ENCODE results near the gene FLCN. TPM values are rescaled to one million over a fixed set of nuclear protein-coding genes. Genes with fewer than 3 reads are reported as not detected.

Gene FLCN
- total and polyA plus RNA-seq, 2 donors (not counting 3 experiments of a cell fraction or from before 2014, with no cell fraction given), result 38.8 to 68.9 TPM

DNA sequence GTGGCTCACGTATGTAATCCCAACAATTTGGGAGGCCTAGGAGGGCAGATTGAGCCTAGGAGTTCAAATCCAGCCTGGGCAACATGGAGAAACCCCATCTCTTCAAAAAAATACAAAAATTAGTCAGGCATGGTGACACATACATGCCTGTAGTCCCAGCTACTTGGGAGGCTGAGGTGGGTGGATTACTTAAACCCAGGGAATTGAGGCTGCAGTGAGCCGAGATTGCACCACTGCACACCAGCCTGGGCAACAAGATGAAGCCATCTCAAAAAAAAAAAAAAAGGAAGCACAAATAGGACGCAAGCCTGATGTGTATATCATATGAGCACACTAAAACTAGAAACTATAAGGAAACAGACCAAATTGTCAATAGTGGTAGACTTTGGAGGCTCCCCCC is 17.1 kb upstream of the FLCN start:
- no peaks in the 10 kb centered on the region for H4K20me1 ChIP-seq (replicated peaks; ENCODE audit: control insufficient read depth, extremely low read depth, insufficient read depth, low read length)
- H2AFZ ChIP-seq (ENCODE audit: low read depth, low read length), result no peak overlapping the region
- H3K27ac ChIP-seq (ENCODE audit: insufficient read depth, low read depth, low read length), result no peak overlapping the region
- H3K9me3 ChIP-seq (replicated peaks; ENCODE audit: control insufficient read depth, insufficient read depth, low read length), result no peaks in the 10 kb centered on the region
- H3K4me3 ChIP-seq (replicated peaks in 1 of 3; ENCODE audit: insufficient read depth in 1 of 3, low read depth in 1 of 3, low read length in 3 of 3), result no peak overlapping the region
- H3K27me3 ChIP-seq (ENCODE audit: control insufficient read depth in 2 of 2, insufficient read depth in 2 of 2, low read length in 2 of 2), result no peaks in the 10 kb centered on the region
- ChIA-PET POLR2A (no interaction called here), CTCF (no interaction called here)
- no TSS peak for BruUV-seq (replicated peaks)
- no peaks in the 10 kb centered on the region for H3K4me1 ChIP-seq (ENCODE audit: control insufficient read depth, extremely low read depth, insufficient read depth, low read length)
- peaks cover 14 to 21% of the 10 kb centered on the region in 2 experiments for H3K36me3 ChIP-seq (ENCODE audit: control insufficient read depth in 2 of 2, extremely low read depth in 1 of 2, insufficient read depth in 2 of 2, low read length in 2 of 2)
- no peak overlapping the region for H3K9ac ChIP-seq (replicated peaks; ENCODE audit: extremely low read depth, insufficient read depth, low read length)
- H3K4me2 ChIP-seq (ENCODE audit: insufficient read depth, low read length), result no peak overlapping the region
- dilution Hi-C loops (cut with MboI; ENCODE audit: extremely low pct_ligation_motif_present, low sequenced_read_pairs) (no loop called here), intact Hi-C loops (cut with micrococcal nuclease) (no loop called here)
- no peaks in the 10 kb centered on the region for H3K9me1 ChIP-seq (replicated peaks; ENCODE audit: control insufficient read depth, extremely low read depth, insufficient read depth, low read length)
- no peaks in the 10 kb centered on the region for H3K79me2 ChIP-seq (ENCODE audit: control insufficient read depth, insufficient read depth, low read length)
- TF ChIP-seq MYC (IDR thresholded peaks at IDR 0.05; ENCODE audit: low read depth, low read length) (no peak), EZH2 (IDR thresholded peaks at IDR 0.05; ENCODE audit: borderline replicate concordance, low read depth, low read length, severe bottlenecking) (no peak), GATA2 (IDR thresholded peaks at IDR 0.05; ENCODE audit: insufficient read depth, insufficient read length, low read depth, low read length) (no peak), POLR2AphosphoS5 (IDR thresholded peaks at IDR 0.05; ENCODE audit: insufficient read depth, low read depth, low read length) (no peak)
- DNase-seq (ENCODE audit: low read depth, low spot score) (no peak), FAIRE-seq (no peak)

DNA sequence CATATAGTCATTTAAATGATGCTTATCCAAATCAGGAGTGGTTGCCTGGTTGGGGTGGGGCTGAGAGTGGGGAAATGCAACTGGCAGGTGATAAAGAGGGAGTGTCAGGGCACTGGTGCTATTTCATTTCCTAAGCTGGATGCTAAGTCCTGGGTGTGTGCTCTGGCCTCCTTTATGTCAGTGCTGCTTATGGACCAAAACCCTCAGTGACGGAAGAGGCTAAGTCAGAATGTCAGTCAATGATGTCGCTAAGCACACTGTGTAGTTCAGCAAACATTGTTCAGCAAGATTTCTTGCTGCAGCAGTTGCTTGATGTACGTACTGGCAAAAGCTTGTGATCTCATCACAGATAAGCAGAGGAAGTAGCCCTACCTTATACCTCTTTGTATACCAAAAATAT is 16.4 kb upstream of the FLCN start:
- Histone ChIP-seq H3K4me3 (replicated peaks in 1 of 3; ENCODE audit: insufficient read depth in 1 of 3, low read depth in 1 of 3, low read length in 3 of 3) (no peak overlapping the region), H3K9me1 (replicated peaks; ENCODE audit: control insufficient read depth, extremely low read depth, insufficient read depth, low read length) (no peaks in the 10 kb centered on the region), H3K4me2 (ENCODE audit: insufficient read depth, low read length) (no peak overlapping the region), H3K36me3 (ENCODE audit: control insufficient read depth in 2 of 2, extremely low read depth in 1 of 2, insufficient read depth in 2 of 2, low read length in 2 of 2) (peaks cover 12 to 21% of the 10 kb centered on the region in 2 experiments), H3K27ac (ENCODE audit: insufficient read depth, low read depth, low read length) (no peak overlapping the region), H3K4me1 (ENCODE audit: control insufficient read depth, extremely low read depth, insufficient read depth, low read length) (no peaks in the 10 kb centered on the region), H3K79me2 (ENCODE audit: control insufficient read depth, insufficient read depth, low read length) (no peaks in the 10 kb centered on the region), H3K27me3 (ENCODE audit: control insufficient read depth in 2 of 2, insufficient read depth in 2 of 2, low read length in 2 of 2) (no peaks in the 10 kb centered on the region), H3K9me3 (replicated peaks; ENCODE audit: control insufficient read depth, insufficient read depth, low read length) (no peaks in the 10 kb centered on the region), H2AFZ (ENCODE audit: low read depth, low read length) (no peak overlapping the region), H3K9ac (replicated peaks; ENCODE audit: extremely low read depth, insufficient read depth, low read length) (no peak overlapping the region), H4K20me1 (replicated peaks; ENCODE audit: control insufficient read depth, extremely low read depth, insufficient read depth, low read length) (no peaks in the 10 kb centered on the region)
- CTCF ChIA-PET, result interaction anchor here (1.0 kb wide), 1 partner anchor 9 kb away, joined by 3 read pairs; no protein-coding TSS in a partner anchor
- intact Hi-C loops (cut with micrococcal nuclease) (no loop called here), dilution Hi-C loops (cut with MboI; ENCODE audit: extremely low pct_ligation_motif_present, low sequenced_read_pairs) (no loop called here)
- no TSS peak for BruUV-seq (replicated peaks)
- FAIRE-seq, result no peak
- POLR2A ChIA-PET, result no interaction called here
- DNase-seq (ENCODE audit: low read depth, low spot score), result no peak
- no peak for TF ChIP-seq EZH2 (IDR thresholded peaks at IDR 0.05; ENCODE audit: borderline replicate concordance, low read depth, low read length, severe bottlenecking)
- no peak for TF ChIP-seq FOS (IDR thresholded peaks at IDR 0.05; ENCODE audit: borderline replicate concordance, insufficient read depth, low read length)
- TF ChIP-seq, protein P1, sequence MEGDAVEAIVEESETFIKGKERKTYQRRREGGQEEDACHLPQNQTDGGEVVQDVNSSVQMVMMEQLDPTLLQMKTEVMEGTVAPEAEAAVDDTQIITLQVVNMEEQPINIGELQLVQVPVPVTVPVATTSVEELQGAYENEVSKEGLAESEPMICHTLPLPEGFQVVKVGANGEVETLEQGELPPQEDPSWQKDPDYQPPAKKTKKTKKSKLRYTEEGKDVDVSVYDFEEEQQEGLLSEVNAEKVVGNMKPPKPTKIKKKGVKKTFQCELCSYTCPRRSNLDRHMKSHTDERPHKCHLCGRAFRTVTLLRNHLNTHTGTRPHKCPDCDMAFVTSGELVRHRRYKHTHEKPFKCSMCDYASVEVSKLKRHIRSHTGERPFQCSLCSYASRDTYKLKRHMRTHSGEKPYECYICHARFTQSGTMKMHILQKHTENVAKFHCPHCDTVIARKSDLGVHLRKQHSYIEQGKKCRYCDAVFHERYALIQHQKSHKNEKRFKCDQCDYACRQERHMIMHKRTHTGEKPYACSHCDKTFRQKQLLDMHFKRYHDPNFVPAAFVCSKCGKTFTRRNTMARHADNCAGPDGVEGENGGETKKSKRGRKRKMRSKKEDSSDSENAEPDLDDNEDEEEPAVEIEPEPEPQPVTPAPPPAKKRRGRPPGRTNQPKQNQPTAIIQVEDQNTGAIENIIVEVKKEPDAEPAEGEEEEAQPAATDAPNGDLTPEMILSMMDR (IDR thresholded peaks at IDR 0.05; ENCODE audit: extremely low read depth in 1 of 2, insufficient read depth in 1 of 2, low read depth in 1 of 2, low read length in 2 of 2), result no peak
- no peak for TF ChIP-seq POLR2A (IDR thresholded peaks at IDR 0.05; ENCODE audit: low read depth, low read length)
- TF ChIP-seq JUN (IDR thresholded peaks at IDR 0.05; ENCODE audit: borderline replicate concordance, insufficient read depth, insufficient read length, low read depth), result no peak
- no peak for TF ChIP-seq MYC (IDR thresholded peaks at IDR 0.05; ENCODE audit: low read depth, low read length)
- TF ChIP-seq POLR2AphosphoS5 (IDR thresholded peaks at IDR 0.05; ENCODE audit: insufficient read depth, low read depth, low read length), result no peak
- TF ChIP-seq, protein P2, sequence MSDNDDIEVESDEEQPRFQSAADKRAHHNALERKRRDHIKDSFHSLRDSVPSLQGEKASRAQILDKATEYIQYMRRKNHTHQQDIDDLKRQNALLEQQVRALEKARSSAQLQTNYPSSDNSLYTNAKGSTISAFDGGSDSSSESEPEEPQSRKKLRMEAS (IDR thresholded peaks at IDR 0.05; ENCODE audit: insufficient read depth, insufficient read length), result no peak
- no peak for TF ChIP-seq GATA2 (IDR thresholded peaks at IDR 0.05; ENCODE audit: insufficient read depth, insufficient read length, low read depth, low read length)
